Neural cell (in vitro differentiated cells): ENCODE results near the gene PRAME. TPM values are rescaled to one million over a fixed set of nuclear protein-coding genes. Genes with fewer than 3 reads are reported as not detected.
"Not testable (repeated sequence)": the region's sequence is repeated elsewhere in the genome, so short reads cannot be mapped to it uniquely, and the experiment has no call there.

Experiments
- H2AFZ ChIP-seq: fragments of 200-600, 300-800 bp; sonication (generic), shearing (Covaris generic); 2 replicates; pipeline ENCODE4 v1.6.0; 2014; ENCODE audit warnings: low read depth, mild to moderate bottlenecking, antibody characterized with exemption, low read length, moderate library complexity
- H3F3A ChIP-seq: fragments of 200-600 bp; shearing (Covaris generic); 2 replicates; pipeline ENCODE4 v1.6.1; 2016; ENCODE audit warnings: mild to moderate bottlenecking, moderate library complexity, mixed read lengths, antibody characterized with exemption, low read length; ENCODE audit not compliant: insufficient read depth, poor library complexity, severe bottlenecking
- H3K27ac ChIP-seq: fragments of 200-600, 300-800 bp; sonication (generic), shearing (Covaris generic); 2 replicates; pipeline ENCODE4 v1.5.1; 2014; ENCODE audit warnings: mild to moderate bottlenecking, low read length, moderate library complexity
- H3K27me3 ChIP-seq: fragments of 300-800, 200-600 bp; sonication (generic), shearing (Covaris generic); 2 replicates; pipeline ENCODE4 v1.6.0; 2014; ENCODE audit warnings: mild to moderate bottlenecking, low read depth, low read length, moderate library complexity; ENCODE audit not compliant: insufficient read depth
- H3K36me3 ChIP-seq: fragments of 300-800, 200-600 bp; sonication (generic), shearing (Covaris generic); 2 replicates; pipeline ENCODE4 v1.5.1; 2014; ENCODE audit warnings: mild to moderate bottlenecking, antibody characterized with exemption, low read length, moderate library complexity; ENCODE audit not compliant: insufficient read depth
- H3K4me2 ChIP-seq: fragments of 300-800, 200-600 bp; sonication (generic), shearing (Covaris generic); 2 replicates; pipeline ENCODE4 v1.6.0; 2014; ENCODE audit warnings: mild to moderate bottlenecking, low read length
- H3K4me3 ChIP-seq: fragments of 300-800, 200-600 bp; sonication (generic), shearing (Covaris generic); 2 replicates; pipeline ENCODE4 v1.5.1; 2014; ENCODE audit warnings: mild to moderate bottlenecking, low read length, moderate library complexity
- H3K79me2 ChIP-seq: fragments of 200-600 bp; shearing (Covaris generic); replicated peaks from 2 replicates; pipeline ENCODE4 v1.6.0; 2014; ENCODE audit warnings: mild to moderate bottlenecking, low read length, moderate library complexity; ENCODE audit not compliant: insufficient read depth
- H3K9ac ChIP-seq: fragments of 300-800, 200-600 bp; sonication (generic), shearing (Covaris generic); 2 replicates; pipeline ENCODE4 v1.6.1; 2016; ENCODE audit warnings: mild to moderate bottlenecking, low read length, mixed read lengths
- H3K9me2 ChIP-seq: fragments of 200-600 bp; shearing (Covaris generic); 2 replicates; pipeline ENCODE4 v1.6.1; 2016; ENCODE audit warnings: mild to moderate bottlenecking, low read length, mixed read lengths; ENCODE audit not compliant: insufficient read depth
- H3K9me3 ChIP-seq: fragments of 200-600, 300-800 bp; sonication (generic), shearing (Covaris generic); 2 replicates; pipeline ENCODE4 v1.6.1; 2016; ENCODE audit warnings: mild to moderate bottlenecking, mixed run types, low read length, moderate library complexity, mixed read lengths
- H4K20me1 ChIP-seq: fragments of 200-600 bp; shearing (Covaris generic); 2 replicates; pipeline ENCODE4 v1.6.1; 2016; ENCODE audit warnings: mild to moderate bottlenecking, mixed run types; ENCODE audit not compliant: insufficient read depth
- EP300 ChIP-seq: fragments of 450-650 bp; conservative IDR thresholded peaks from 2 replicates; pipeline ENCODE4 v1.6.1; 2014; ENCODE audit warnings: antibody characterized with exemption, mild to moderate bottlenecking, moderate library complexity; ENCODE audit not compliant: poor library complexity, severe bottlenecking
- EZH2 ChIP-seq: fragments of 200-600, 300-800 bp; shearing (Covaris generic), sonication (generic); IDR thresholded peaks from 2 replicates; pipeline ENCODE4 v1.6.1; 2014; ENCODE audit warnings: antibody characterized with exemption, low read length, borderline replicate concordance, mild to moderate bottlenecking; ENCODE audit not compliant: insufficient read depth, poor library complexity, severe bottlenecking
- MXI1 ChIP-seq: fragments of 450-650 bp; conservative IDR thresholded peaks from 2 replicates; pipeline ENCODE4 v1.6.1; 2014; ENCODE audit warnings: antibody characterized with exemption, mild to moderate bottlenecking; ENCODE audit not compliant: poor library complexity, severe bottlenecking
- POLR2AphosphoS5 ChIP-seq: IDR thresholded peaks from 2 replicates; pipeline ENCODE4 v1.6.1; 2012
- RAD21 ChIP-seq: fragments of 450-650 bp; conservative IDR thresholded peaks from 2 replicates; pipeline ENCODE4 v1.6.1; 2014; ENCODE audit warnings: antibody characterized with exemption, mild to moderate bottlenecking, moderate library complexity
- SMC3 ChIP-seq: fragments of 450-650 bp; conservative IDR thresholded peaks from 2 replicates; pipeline ENCODE4 v1.6.1; 2014; ENCODE audit warnings: antibody characterized with exemption, mild to moderate bottlenecking, moderate library complexity; ENCODE audit not compliant: poor library complexity
- TAF1 ChIP-seq: IDR thresholded peaks from 2 replicates; pipeline ENCODE4 v1.6.1; 2012; ENCODE audit warnings: low read depth
- polyA plus RNA-seq: library from polyadenylated mRNA; depleted of rRNA; stranded (reverse); fragments of >200 nt; gene quantifications from 2 replicates; pipeline ENCODE4 v1.2.3, GENCODE V29; 2014
- TF ChIP-seq, protein P1 (sequence below): fragments of 450-650 bp; IDR thresholded peaks from 2 replicates; pipeline ENCODE4 v1.5.1; 2014; ENCODE audit warnings: antibody characterized with exemption, mild to moderate bottlenecking, moderate library complexity; ENCODE audit not compliant: poor library complexity, severe bottlenecking
- TF ChIP-seq, protein P2 (sequence below): IDR thresholded peaks from 2 replicates; pipeline ENCODE4 v1.6.1; 2012; ENCODE audit warnings: borderline replicate concordance

PRAME gene
- polyA plus RNA-seq, 1 donor from 2014 or later = not detected

DNA sequence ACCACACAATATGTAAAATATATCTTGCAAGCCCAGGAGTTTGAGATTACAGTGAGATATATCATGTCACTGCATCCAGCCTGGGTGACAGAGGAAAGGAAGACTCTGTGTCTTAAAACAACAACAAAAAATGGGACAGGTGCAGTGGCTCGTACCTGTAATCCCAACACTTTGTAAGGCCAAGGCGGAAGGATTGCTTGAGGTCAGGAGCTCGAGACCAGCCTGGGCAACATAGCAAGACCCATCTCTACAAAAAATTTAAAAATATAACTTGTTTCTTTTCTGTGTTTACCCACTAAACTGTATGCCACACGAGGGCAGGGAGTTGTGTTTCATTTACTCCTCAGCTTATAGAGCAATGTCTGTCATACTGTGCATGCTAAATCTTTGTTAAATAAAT lies 42.1 kb downstream of the PRAME start (continued):
- TF ChIP-seq SMC3 = no peak

DNA sequence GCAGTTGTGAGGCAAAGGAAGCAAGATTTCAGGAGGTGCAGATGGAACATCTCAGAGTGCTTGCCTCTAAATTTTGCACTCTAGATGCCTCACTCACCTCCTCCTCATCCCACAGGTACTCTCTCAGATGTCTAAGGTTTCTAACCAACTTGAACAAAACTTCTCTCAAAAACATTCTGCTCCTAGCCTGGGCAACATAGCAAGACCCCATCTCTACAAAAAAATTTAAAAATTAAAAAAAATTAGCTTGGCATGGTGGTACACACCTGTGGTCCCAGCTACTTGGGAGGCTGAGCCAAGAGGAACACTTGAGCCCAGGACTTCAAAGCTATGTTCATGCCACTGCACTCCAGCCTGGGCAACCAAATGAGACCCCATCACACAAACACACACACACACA lies 43.2 kb downstream of the PRAME start:
- Histone ChIP-seq H3K9me2 (no peaks in the 10 kb centered on the region), H3K27me3 (no peaks in the 10 kb centered on the region)
- no peak for TF ChIP-seq SMC3
- no peak for TF ChIP-seq EP300
- TF ChIP-seq EZH2 = no peak
- TF ChIP-seq, protein P1, sequence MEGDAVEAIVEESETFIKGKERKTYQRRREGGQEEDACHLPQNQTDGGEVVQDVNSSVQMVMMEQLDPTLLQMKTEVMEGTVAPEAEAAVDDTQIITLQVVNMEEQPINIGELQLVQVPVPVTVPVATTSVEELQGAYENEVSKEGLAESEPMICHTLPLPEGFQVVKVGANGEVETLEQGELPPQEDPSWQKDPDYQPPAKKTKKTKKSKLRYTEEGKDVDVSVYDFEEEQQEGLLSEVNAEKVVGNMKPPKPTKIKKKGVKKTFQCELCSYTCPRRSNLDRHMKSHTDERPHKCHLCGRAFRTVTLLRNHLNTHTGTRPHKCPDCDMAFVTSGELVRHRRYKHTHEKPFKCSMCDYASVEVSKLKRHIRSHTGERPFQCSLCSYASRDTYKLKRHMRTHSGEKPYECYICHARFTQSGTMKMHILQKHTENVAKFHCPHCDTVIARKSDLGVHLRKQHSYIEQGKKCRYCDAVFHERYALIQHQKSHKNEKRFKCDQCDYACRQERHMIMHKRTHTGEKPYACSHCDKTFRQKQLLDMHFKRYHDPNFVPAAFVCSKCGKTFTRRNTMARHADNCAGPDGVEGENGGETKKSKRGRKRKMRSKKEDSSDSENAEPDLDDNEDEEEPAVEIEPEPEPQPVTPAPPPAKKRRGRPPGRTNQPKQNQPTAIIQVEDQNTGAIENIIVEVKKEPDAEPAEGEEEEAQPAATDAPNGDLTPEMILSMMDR = no peak
- TF ChIP-seq POLR2AphosphoS5 = no peak
- TF ChIP-seq, protein P2, sequence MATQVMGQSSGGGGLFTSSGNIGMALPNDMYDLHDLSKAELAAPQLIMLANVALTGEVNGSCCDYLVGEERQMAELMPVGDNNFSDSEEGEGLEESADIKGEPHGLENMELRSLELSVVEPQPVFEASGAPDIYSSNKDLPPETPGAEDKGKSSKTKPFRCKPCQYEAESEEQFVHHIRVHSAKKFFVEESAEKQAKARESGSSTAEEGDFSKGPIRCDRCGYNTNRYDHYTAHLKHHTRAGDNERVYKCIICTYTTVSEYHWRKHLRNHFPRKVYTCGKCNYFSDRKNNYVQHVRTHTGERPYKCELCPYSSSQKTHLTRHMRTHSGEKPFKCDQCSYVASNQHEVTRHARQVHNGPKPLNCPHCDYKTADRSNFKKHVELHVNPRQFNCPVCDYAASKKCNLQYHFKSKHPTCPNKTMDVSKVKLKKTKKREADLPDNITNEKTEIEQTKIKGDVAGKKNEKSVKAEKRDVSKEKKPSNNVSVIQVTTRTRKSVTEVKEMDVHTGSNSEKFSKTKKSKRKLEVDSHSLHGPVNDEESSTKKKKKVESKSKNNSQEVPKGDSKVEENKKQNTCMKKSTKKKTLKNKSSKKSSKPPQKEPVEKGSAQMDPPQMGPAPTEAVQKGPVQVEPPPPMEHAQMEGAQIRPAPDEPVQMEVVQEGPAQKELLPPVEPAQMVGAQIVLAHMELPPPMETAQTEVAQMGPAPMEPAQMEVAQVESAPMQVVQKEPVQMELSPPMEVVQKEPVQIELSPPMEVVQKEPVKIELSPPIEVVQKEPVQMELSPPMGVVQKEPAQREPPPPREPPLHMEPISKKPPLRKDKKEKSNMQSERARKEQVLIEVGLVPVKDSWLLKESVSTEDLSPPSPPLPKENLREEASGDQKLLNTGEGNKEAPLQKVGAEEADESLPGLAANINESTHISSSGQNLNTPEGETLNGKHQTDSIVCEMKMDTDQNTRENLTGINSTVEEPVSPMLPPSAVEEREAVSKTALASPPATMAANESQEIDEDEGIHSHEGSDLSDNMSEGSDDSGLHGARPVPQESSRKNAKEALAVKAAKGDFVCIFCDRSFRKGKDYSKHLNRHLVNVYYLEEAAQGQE = no peak
- no peak for TF ChIP-seq TAF1
- no peak for TF ChIP-seq MXI1
- no peak for TF ChIP-seq RAD21

DNA sequence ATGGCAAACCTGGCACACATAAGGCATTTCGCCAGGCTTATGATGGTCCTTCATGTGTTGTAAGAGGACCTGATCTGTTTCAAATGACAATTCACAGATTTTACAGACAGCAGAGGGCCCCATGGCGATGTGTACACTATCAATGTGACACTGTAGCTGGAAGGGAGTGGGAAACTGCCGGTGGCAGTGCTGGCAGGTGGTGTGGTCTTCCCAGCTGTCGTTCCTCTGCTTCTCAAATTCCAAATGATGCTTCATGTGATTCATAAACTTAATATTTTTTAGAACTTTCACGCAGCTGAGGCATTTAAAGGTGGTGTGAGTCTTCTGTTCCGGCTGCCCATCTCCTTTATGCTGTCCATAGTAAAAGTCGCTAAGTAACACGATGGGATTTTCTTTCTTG lies 44.6 kb downstream of the PRAME start:
- not testable (repeated sequence) for H3K4me2 ChIP-seq, H3K79me2 ChIP-seq, H3K27ac ChIP-seq, H3K36me3 ChIP-seq, H3K9me3 ChIP-seq, H3K9me2 ChIP-seq, H3F3A ChIP-seq, H4K20me1 ChIP-seq, H3K27me3 ChIP-seq, H3K4me3 ChIP-seq, H3K9ac ChIP-seq, H2AFZ ChIP-seq

More for the DNA sequence above, 43.2 kb downstream of the PRAME start:
- Histone ChIP-seq H3F3A (no peaks in the 10 kb centered on the region), H3K36me3 (no peaks in the 10 kb centered on the region), H3K27ac (no peak overlapping the region), H3K4me3 (no peak overlapping the region), H3K4me2 (no peak overlapping the region), H4K20me1 (no peaks in the 10 kb centered on the region), H3K9ac (no peak overlapping the region), H3K9me3 (no peaks in the 10 kb centered on the region), H2AFZ (no peak overlapping the region), H3K79me2 (no peaks in the 10 kb centered on the region)
